Stimulated activated CD4-positive, alpha-beta T cell treated with anti-CD3 and anti-CD28 coated beads, Interleukin-4, amount 100 ng/mL, for 4 hours (primary cell): Measurements from ENCODE around the gene SLC35G6.
"Not testable (repeated sequence)": the region's sequence is repeated elsewhere in the genome, so short reads cannot be mapped to it uniquely, and the experiment has no call there.

Experiments used
- DNase-seq, 2 experiments: peaks; one replicate each; pipeline ENCODE4 v3.0.0-alpha.2; 2020

Gene SLC35G6

GRCh38 chr17:7481275-7481674 lies at the start of gene SLC35G6:
Gene SLC35G6, plus strand, starts transcription at chr17:7481446. Its CDS starts 71 bp downstream, at chr17:7481517.
- not testable (repeated sequence) for DNase-seq

GRCh38 chr17:7432296-7432695 lies 49.0 kb upstream of the SLC35G6 start:
- no peak for DNase-seq

- DNase-seq = peak; percentile 45 to 46
These were observed 45.3 kb upstream of the SLC35G6 start for GRCh38 chr17:7435676-7436555.

GRCh38 chr17:7436556-7437368 lies 44.5 kb upstream of the SLC35G6 start:
- peak; percentile 79 to 80 for DNase-seq

- DNase-seq = peak in 1 of 2 experiments; percentile 12
These were observed 43.8 kb upstream of the SLC35G6 start for GRCh38 chr17:7437369-7437863.

GRCh38 chr17:7437950-7438614 lies 43.2 kb upstream of the SLC35G6 start:
- peak; percentile 62 to 66 for DNase-seq

GRCh38 chr17:7438656-7439460 lies 42.4 kb upstream of the SLC35G6 start:
- no peak for DNase-seq

- no peak for DNase-seq
These were observed 41.7 kb upstream of the SLC35G6 start, which contains the start of gene FGF11 for GRCh38 chr17:7439462-7440112. Gene FGF11, plus strand, starts transcription at chr17:7439512. Its CDS starts 109 bp downstream, at chr17:7439621.

GRCh38 chr17:7440113-7440833 lies 41.0 kb upstream of the SLC35G6 start:
- peak; percentile 23 to 25 for DNase-seq

GRCh38 chr17:7440834-7441195 lies 40.4 kb upstream of the SLC35G6 start:
- peak in 1 of 2 experiments; percentile 7 for DNase-seq

- no peak for DNase-seq
These were observed 40.0 kb upstream of the SLC35G6 start for GRCh38 chr17:7441266-7441665.

GRCh38 chr17:7442142-7442541 lies 39.1 kb upstream of the SLC35G6 start:
- DNase-seq = no peak

- no peak for DNase-seq
These were observed 37.5 kb upstream of the SLC35G6 start for GRCh38 chr17:7443499-7444485.

- no peak for DNase-seq
These were observed 36.3 kb upstream of the SLC35G6 start, which contains the start of gene CHRNB1 for GRCh38 chr17:7444682-7445618. Gene CHRNB1, plus strand, starts transcription at chr17:7445061. Its CDS starts 67 bp downstream, at chr17:7445128.

GRCh38 chr17:7445619-7445968 lies 35.7 kb upstream of the SLC35G6 start:
- DNase-seq = peak in 1 of 2 experiments; percentile 17

- no peak for DNase-seq
These were observed 32.8 kb upstream of the SLC35G6 start for GRCh38 chr17:7448461-7448860.

- no peak for DNase-seq
These were observed 21.2 kb upstream of the SLC35G6 start for GRCh38 chr17:7459961-7460545.
